ENCODE data around the gene WDR7.

WDR7 gene

DNA sequence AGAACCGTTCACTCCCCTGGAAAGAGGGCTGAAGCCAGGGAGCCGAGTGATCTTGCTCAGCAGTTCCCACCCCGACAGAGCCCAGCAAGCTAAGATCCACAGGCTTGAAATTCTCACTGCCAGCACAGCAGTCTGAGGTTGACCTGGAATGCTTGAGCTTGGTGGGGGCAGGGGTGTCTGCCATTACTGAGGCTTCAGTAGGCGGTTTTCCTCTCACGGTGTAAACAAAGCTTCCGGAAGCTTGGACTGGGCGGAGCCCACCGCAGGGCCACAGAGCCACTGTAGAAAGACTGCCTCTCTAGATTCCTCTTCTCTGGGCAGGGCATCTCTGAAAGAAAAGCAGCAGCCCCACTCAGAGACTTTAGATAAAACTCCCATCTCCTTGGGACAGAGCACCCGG, 180.8 kb downstream of the WDR7 start:
- no peak overlapping the region for H3K4me3 ChIP-seq (ENCODE audit: severe bottlenecking)
- H3K4me1 ChIP-seq (ENCODE audit: insufficient read depth, poor library complexity, severe bottlenecking): no peaks in the 10 kb centered on the region
- no peak for ATAC-seq (ENCODE audit: low read depth)
- no peaks in the 10 kb centered on the region for H3K27me3 ChIP-seq (ENCODE audit: insufficient read depth, poor library complexity, severe bottlenecking)
- DNase-seq (ENCODE audit: low spot score): no peak
- TF ChIP-seq, protein P1, sequence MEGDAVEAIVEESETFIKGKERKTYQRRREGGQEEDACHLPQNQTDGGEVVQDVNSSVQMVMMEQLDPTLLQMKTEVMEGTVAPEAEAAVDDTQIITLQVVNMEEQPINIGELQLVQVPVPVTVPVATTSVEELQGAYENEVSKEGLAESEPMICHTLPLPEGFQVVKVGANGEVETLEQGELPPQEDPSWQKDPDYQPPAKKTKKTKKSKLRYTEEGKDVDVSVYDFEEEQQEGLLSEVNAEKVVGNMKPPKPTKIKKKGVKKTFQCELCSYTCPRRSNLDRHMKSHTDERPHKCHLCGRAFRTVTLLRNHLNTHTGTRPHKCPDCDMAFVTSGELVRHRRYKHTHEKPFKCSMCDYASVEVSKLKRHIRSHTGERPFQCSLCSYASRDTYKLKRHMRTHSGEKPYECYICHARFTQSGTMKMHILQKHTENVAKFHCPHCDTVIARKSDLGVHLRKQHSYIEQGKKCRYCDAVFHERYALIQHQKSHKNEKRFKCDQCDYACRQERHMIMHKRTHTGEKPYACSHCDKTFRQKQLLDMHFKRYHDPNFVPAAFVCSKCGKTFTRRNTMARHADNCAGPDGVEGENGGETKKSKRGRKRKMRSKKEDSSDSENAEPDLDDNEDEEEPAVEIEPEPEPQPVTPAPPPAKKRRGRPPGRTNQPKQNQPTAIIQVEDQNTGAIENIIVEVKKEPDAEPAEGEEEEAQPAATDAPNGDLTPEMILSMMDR (IDR thresholded peaks at IDR 0.05; ENCODE audit: poor library complexity, severe bottlenecking): no peak
- H3K27ac ChIP-seq (ENCODE audit: poor library complexity, severe bottlenecking): no peak overlapping the region
- no peaks in the 10 kb centered on the region for H3K36me3 ChIP-seq (ENCODE audit: low read depth)
- H3K9me3 ChIP-seq (ENCODE audit: severe bottlenecking): no peaks in the 10 kb centered on the region

GRCh38 chr18:56835331-56835730, 184.2 kb downstream of the WDR7 start:
- ATAC-seq (ENCODE audit: low read depth) (peak; percentile 21; the same call in 1 of the 3 replicates), DNase-seq (ENCODE audit: low spot score) (no peak)
- H3K9me3 ChIP-seq (ENCODE audit: severe bottlenecking): no peaks in the 10 kb centered on the region
- H3K27ac ChIP-seq (ENCODE audit: poor library complexity, severe bottlenecking): no peak overlapping the region
- no peaks in the 10 kb centered on the region for H3K36me3 ChIP-seq (ENCODE audit: low read depth)
- H3K27me3 ChIP-seq (ENCODE audit: insufficient read depth, poor library complexity, severe bottlenecking): no peaks in the 10 kb centered on the region
- TF ChIP-seq, protein P1 (IDR thresholded peaks at IDR 0.05; ENCODE audit: poor library complexity, severe bottlenecking): no peak
- no peaks in the 10 kb centered on the region for H3K4me1 ChIP-seq (ENCODE audit: insufficient read depth, poor library complexity, severe bottlenecking)
- no peak overlapping the region for H3K4me3 ChIP-seq (ENCODE audit: severe bottlenecking)

GRCh38 chr18:56836173-56836572, 185.0 kb downstream of the WDR7 start:
- H3K4me3 ChIP-seq (ENCODE audit: severe bottlenecking): no peak overlapping the region
- H3K36me3 ChIP-seq (ENCODE audit: low read depth): no peaks in the 10 kb centered on the region
- H3K27ac ChIP-seq (ENCODE audit: poor library complexity, severe bottlenecking): no peak overlapping the region
- H3K27me3 ChIP-seq (ENCODE audit: insufficient read depth, poor library complexity, severe bottlenecking): no peaks in the 10 kb centered on the region
- H3K9me3 ChIP-seq (ENCODE audit: severe bottlenecking): no peaks in the 10 kb centered on the region
- ATAC-seq (ENCODE audit: low read depth) (no peak), DNase-seq (ENCODE audit: low spot score) (no peak)
- TF ChIP-seq, protein P1 (IDR thresholded peaks at IDR 0.05; ENCODE audit: poor library complexity, severe bottlenecking): no peak
- H3K4me1 ChIP-seq (ENCODE audit: insufficient read depth, poor library complexity, severe bottlenecking): no peaks in the 10 kb centered on the region

GRCh38 chr18:56841836-56842235, 190.7 kb downstream of the WDR7 start:
- Histone ChIP-seq H3K27ac (ENCODE audit: poor library complexity, severe bottlenecking) (no peak overlapping the region), H3K27me3 (ENCODE audit: insufficient read depth, poor library complexity, severe bottlenecking) (no peaks in the 10 kb centered on the region), H3K9me3 (ENCODE audit: severe bottlenecking) (no peaks in the 10 kb centered on the region), H3K36me3 (ENCODE audit: low read depth) (no peaks in the 10 kb centered on the region), H3K4me3 (ENCODE audit: severe bottlenecking) (no peak overlapping the region), H3K4me1 (ENCODE audit: insufficient read depth, poor library complexity, severe bottlenecking) (no peaks in the 10 kb centered on the region)
- DNase-seq (ENCODE audit: low spot score): no peak
- TF ChIP-seq, protein P1 (IDR thresholded peaks at IDR 0.05; ENCODE audit: poor library complexity, severe bottlenecking): no peak
- no peak for ATAC-seq (ENCODE audit: low read depth)

- Histone ChIP-seq H3K9me3 (ENCODE audit: severe bottlenecking) (no peaks in the 10 kb centered on the region), H3K27ac (ENCODE audit: poor library complexity, severe bottlenecking) (no peak overlapping the region), H3K27me3 (ENCODE audit: insufficient read depth, poor library complexity, severe bottlenecking) (no peaks in the 10 kb centered on the region), H3K36me3 (ENCODE audit: low read depth) (no peaks in the 10 kb centered on the region), H3K4me3 (ENCODE audit: severe bottlenecking) (no peak overlapping the region), H3K4me1 (ENCODE audit: insufficient read depth, poor library complexity, severe bottlenecking) (no peaks in the 10 kb centered on the region)
- ATAC-seq (ENCODE audit: low read depth) (no peak), DNase-seq (ENCODE audit: low spot score) (no peak)
- TF ChIP-seq, protein P1 (IDR thresholded peaks at IDR 0.05; ENCODE audit: poor library complexity, severe bottlenecking): no peak
Observed at GRCh38 chr18:56843241-56843640, 192.1 kb downstream of the WDR7 start.
